COLO668 (cell line): ENCODE measurements around the gene ATP5PD.
"Not testable (repeated sequence)": the region's sequence is repeated elsewhere in the genome, so short reads cannot be mapped to it uniquely, and the experiment has no call there.

ENCODE experiments used
- DNase-seq: peaks from one replicate; lab custom pipeline; 2025; ENCODE audit not compliant: unreplicated experiment; lab: John Stamatoyannopoulos, UW

The ATP5PD gene

GRCh38 chr17:75059369-75060345 is 12.9 kb upstream of the ATP5PD start:
- DNase-seq: no peak

GRCh38 chr17:75051941-75052340 is 5.2 kb upstream of the ATP5PD start:
- no peak for DNase-seq

- no peak for DNase-seq
Measured at GRCh38 chr17:75049706-75050105, 2.9 kb upstream of the ATP5PD start.

- DNase-seq: no peak
Measured at GRCh38 chr17:75049057-75049456, 2.3 kb upstream of the ATP5PD start.

GRCh38 chr17:75048249-75048878 is 1.6 kb upstream of the ATP5PD start:
- DNase-seq: no peak

GRCh38 chr17:75047398-75048098 is 779 bp upstream of the ATP5PD start:
- no peak for DNase-seq

- DNase-seq: not testable (repeated sequence)
Measured at GRCh38 chr17:75045946-75046406, 793 bp downstream of the ATP5PD start.

- DNase-seq: no peak
Measured at GRCh38 chr17:75044716-75045115, 2.1 kb downstream of the ATP5PD start.

GRCh38 chr17:75043789-75044188 is 3.0 kb downstream of the ATP5PD start:
- not testable (repeated sequence) for DNase-seq

- no peak for DNase-seq
Measured at GRCh38 chr17:75041656-75042280, 5.0 kb downstream of the ATP5PD start.

GRCh38 chr17:75039238-75039637 is 7.5 kb downstream of the ATP5PD start:
- DNase-seq: no peak

- DNase-seq: peak; percentile 3
Measured at GRCh38 chr17:75036643-75037268, 10.0 kb downstream of the ATP5PD start.

- DNase-seq: peak; percentile 83
Measured at GRCh38 chr17:75034236-75034908, 12.4 kb downstream of the ATP5PD start.

GRCh38 chr17:75033346-75034235 is 13.2 kb downstream of the ATP5PD start:
- DNase-seq: peak; percentile 88

- DNase-seq: no peak
Measured at GRCh38 chr17:75032720-75033280, 14.0 kb downstream of the ATP5PD start.

GRCh38 chr17:75031972-75032719 is 14.6 kb downstream of the ATP5PD start:
- peak; percentile 62 for DNase-seq

- no peak for DNase-seq
Measured at GRCh38 chr17:75030161-75030560, 16.6 kb downstream of the ATP5PD start.

GRCh38 chr17:75026650-75027049 is 20.1 kb downstream of the ATP5PD start:
- not testable (repeated sequence) for DNase-seq
